HG03175 (cell line): ENCODE data around the gene CACTIN.
"Not testable (repeated sequence)": the region's sequence is repeated elsewhere in the genome, so short reads cannot be mapped to it uniquely, and the experiment has no call there.

Source experiments
- ATAC-seq: cut with Tn5 transposase; IDR thresholded peaks from one replicate; pipeline ENCODE4 v1.9.1; 2021; ENCODE audit warnings: mild to moderate bottlenecking, moderate library complexity; ENCODE audit not compliant: unreplicated experiment

The CACTIN gene

DNA sequence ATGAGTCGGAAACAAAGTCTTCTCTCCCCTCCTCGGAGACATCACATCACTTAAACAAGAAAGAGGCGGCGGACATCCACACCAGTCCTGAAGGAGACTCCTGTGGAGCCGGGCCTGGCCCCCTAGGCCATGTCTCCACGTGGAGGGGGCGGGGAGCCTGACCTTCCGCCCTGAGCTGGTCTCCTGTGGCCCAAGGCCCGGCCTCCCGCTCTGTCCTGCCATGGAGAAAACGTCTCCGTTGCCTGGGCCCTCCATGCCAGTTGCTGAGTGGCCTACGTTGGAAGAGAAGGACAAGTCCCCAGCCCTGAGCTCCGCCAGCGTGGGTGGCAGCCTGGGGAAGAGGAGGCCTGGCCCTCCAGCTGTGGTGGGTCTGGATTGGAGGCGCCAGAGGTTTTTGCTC, 5.5 kb upstream of the CACTIN start:
- ATAC-seq: no peak

- ATAC-seq: no peak
These were observed 4.7 kb upstream of the CACTIN start for GRCh38 chr19:3631053-3631861.

DNA sequence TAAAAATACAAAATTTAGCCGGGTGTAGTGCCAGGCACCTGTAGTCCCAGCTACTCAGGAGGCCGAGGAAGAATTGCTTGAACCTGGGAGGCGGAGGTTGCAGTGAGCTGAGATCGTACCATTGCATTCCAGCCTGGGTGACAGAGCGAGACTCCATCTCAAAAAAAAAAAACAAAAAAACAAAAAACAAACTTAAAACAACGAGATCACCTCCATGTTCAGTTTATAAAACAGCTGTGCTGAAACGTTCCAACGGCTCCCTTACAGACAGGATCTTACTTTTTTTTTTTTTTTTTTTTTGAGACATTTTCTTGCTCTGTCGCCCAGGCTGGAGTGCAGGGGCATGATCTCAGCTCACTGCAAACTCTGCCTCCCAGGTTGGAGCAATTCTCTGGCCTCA, 2.2 kb upstream of the CACTIN start:
- ATAC-seq: not testable (repeated sequence)

DNA sequence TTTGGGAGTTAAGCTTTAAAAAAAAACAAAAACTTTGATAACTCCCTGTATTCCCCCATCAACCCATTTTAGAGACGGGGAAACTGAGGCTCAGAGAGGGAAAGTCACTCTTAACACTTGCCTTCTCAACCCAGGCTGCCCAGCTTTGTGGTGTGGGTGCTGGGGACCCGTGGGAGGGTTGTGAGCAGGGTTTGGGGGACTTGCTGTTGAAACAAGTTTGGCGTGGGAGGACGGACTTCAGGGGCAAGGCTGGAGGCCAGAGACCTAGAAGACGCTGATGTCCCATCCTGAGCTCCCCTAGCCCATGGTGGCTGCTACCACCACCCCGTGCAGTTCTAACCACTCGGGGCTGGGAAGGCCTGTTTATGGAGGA, 747 bp upstream of the CACTIN start:
- ATAC-seq: no peak

GRCh38 chr19:3625996-3626472, 556 bp downstream of the CACTIN start:
- ATAC-seq: no peak

- ATAC-seq: no peak
These were observed 2.9 kb downstream of the CACTIN start for GRCh38 chr19:3623716-3624115.

- ATAC-seq: no peak
These were observed 4.4 kb downstream of the CACTIN start for GRCh38 chr19:3622224-3622623.

DNA sequence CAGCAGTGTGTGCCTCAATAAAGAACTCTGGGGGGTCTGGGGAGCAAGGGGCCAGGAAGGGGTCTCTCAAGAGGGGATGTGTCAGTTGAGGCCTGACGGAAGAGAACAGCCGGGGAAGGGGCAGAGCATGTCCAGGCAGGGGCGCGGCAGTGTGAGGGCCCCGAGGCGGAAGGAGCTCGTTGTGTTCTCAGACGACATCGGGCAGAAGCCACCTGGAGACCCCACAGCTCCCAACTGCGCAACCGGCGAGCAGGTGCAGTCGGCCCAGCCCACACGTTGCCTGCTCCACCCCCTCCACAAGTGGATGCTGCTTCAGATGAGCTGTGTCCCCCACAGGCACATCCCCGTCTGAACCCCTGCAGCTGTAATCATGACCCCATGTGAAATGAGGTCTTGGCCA, 4.9 kb downstream of the CACTIN start:
- ATAC-seq: no peak

- no peak for ATAC-seq
These were observed 5.6 kb downstream of the CACTIN start for GRCh38 chr19:3620817-3621547.

- ATAC-seq: no peak
These were observed 6.3 kb downstream of the CACTIN start for GRCh38 chr19:3620145-3620816.

DNA sequence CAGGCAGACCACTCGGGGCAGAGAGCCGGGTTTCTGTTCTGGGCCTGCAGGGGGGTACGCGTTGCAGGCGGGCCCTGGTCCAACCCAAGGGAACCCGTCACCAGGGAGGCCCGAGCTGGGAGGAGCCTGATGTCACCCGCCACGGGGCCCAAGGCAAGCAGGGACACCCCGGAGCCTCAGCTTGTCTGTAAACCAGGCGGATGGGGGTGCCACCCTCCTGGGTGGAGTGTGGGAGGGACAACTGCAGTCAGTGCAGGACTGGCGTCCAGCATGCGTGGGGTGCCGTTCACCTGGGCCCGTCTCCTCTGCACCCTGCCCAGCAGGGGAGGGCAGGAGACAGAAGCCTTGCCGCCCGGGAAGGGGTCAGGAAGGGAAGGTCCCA, 7.0 kb downstream of the CACTIN start:
- no peak for ATAC-seq

DNA sequence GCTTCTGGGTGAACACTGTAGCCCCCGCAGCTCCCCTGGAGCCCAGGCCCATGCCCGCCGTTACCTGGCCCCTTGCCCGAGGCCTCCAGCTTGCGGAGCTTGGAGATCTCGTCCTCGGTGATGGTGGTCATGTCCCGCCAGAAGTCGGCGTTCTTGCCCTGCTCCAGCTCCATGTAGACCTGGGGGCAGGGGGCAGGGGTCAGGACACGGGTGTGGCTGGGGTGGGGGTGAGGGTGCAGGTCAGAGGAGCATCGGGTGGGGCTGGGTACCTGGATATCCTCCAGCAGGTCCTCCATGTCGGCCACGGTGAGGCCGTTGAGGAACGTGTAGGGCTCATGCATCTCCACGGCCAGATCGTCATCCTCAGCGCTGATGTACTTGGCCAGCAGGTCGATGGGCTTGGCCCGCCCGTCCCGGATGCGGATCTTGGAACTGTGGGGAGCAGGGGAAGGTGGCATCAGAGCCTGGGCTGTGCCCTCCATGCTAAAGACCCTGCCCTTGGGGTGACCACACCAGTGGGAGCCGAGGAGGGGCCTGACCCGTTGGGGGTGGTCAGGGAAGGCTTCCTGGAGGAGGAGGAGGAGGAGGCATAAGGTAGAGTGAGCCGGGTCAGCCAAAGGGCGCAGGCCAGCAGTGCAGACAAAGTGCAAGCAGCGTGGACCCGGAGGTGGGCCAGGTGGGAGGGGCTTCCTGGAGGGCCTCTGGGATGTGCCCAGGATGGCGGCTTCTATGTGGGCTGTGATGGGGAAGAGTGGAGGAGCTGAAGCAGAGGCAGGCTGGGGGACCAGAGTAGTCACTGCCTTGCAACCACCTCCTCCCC, 7.6 kb downstream of the CACTIN start:
- ATAC-seq: no peak

DNA sequence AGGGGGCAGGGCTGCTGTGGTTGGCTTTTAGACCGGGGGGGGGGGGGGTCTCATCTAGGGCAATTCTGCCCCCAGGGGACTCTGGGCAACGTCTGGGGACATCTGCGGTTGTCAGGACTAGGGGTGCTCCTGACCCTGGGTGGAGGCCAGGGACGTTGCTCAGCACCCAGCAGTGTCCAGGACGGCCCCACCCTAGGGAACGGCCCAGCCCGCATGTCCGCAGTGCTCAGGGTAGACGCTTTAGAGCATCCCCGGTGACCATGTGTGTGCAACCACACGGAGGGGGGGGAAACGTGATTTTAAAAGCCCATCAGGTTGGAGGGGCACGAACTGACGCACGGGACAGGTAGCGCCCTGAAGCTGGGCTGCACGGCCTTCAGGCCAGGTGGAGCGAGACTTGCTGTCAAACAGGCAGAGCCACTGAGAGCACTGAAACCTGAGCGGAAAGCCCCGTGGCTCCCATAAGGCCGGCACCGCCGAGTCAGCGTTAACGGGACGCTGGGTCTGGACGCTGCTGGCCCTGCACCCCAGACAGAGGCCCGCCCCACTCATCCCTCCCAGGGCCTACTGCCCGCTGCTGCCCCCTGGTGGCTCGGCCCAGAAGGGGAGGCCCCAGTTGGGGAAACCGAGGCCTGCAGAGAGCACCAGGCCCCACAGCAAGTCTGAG, 8.3 kb downstream of the CACTIN start:
- ATAC-seq: no peak

DNA sequence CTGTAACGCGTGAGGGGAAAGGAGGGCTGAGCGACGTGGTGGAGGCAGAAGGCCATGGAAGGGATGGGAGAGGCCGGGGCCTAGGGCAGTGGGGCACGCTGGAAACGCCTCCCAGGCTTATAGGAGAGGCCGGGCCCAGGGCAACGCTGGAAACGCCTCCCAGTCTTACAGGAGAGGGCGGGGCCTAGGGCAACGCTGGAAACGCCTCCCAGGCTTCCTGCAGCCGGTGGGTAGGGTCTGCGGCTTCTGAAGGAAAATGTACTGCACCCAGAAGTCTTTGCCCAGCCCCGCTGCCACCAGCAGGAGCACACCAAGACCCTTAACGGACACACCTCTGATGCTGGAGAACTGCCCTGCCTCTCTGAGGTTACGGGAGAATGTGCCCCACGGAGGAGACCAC, 9.1 kb downstream of the CACTIN start:
- no peak for ATAC-seq

- ATAC-seq: no peak
These were observed 11.0 kb downstream of the CACTIN start for GRCh38 chr19:3615524-3616135.

GRCh38 chr19:3614858-3615505, 11.6 kb downstream of the CACTIN start:
- ATAC-seq: no peak

DNA sequence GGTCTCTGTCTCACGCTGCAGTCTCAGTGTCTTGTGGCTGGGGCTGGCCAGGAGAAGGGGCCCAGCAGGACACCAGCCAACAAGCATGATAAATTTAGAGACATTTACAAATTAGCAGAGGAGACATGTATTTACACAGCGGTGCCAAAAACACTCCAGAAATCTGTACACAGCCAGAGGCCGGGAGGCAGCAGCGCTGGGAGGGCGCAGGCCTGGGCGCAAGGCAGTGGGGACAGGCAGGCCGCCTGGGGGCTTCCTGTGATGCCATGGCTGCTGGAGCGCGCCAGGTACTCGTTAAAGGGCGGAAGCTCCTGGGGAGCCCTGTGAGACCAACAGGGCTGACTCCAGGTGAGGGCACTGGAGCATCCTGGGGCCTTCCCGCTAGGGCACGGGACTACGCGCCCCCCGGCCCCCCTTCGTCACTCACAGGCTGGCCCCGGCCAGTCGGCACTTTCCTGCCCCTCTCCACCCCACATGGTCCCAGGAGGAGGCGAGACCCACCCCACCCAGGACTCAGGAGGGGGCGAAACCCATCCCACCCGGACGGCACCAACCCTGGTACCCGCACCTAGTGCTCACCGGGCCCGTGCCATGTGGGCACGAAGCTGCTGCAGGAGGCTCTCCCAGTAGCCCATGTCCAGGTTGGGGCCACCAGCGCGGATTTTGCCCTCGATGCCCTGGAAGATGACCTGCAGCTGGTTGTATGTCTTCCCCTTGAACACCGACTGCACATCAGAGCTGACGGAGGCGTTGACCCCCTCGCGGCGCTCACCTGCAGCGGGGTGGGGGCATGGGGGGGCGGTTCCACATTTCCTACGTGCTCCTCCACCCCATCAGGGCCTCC, 12.6 kb downstream of the CACTIN start:
- ATAC-seq: no peak

DNA sequence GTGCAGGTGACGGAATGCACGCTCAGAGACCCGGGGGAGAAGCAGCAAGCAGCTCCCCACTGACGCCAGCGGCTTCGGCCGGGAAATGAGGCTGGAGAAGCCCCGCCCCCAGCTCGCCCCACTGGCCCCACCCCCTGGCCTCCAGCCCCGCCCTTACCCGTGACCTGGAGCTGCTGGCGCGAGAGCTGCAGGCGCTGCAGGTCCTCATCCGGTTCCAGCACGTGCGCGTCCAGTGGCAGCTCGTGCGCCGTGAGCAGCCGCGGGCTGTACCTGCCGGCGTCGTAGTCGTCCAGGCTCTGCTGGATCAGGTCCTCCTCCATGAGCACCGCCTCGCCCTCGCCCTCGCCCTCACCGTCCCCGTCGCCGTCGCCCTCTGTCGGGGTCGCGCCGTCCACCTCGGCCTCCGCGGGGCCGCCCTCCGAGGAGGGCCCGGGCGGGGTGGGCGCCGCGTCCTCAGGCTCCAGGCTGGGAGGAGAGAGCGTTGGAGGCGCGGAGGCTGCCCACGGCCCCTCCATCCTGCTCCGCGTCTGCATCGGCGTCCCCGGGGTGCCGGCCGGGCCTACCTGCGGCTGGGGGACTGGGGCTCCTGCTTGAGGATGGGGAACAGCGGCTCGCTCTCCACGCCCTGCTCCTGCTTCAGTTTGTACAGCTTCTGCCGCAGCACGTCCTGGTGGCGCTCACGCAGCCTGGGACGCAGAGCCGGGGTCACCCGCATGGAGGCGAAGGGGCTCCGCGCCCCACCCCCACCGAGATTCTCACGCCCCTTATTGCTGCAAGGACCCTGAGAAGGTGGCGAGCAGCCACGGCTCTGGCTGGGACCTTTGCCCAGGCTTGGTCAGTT, 13.5 kb downstream of the CACTIN start:
- no peak for ATAC-seq
